Measurements from ENCODE around the gene BBS1. TPM values are rescaled to one million over a fixed set of nuclear protein-coding genes. Genes with fewer than 3 reads are reported as not detected.

BBS1 gene
- total RNA-seq, 1 experiment from 2014 or later = 29.8 TPM

- DNase-seq (ENCODE audit: low read depth, low spot score) (no peak), ATAC-seq (no peak)
- intact Hi-C loops (cut with micrococcal nuclease) = no loop called here
- H3K79me2 ChIP-seq (ENCODE audit: insufficient read depth, low read length) = no peaks in the 10 kb centered on the region
- RAD21 ChIA-PET (ENCODE audit: low non-redundant PET in 1 of 2, low total read pairs in 2 of 2, uncharacterized antibody in 2 of 2, unreplicated experiment in 2 of 2) = interaction anchor here in 1 of 2 experiments (0.6 kb wide), 1 partner anchor 280 kb away, joined by 3 read pairs; no protein-coding TSS in a partner anchor
- no peak overlapping the region for H3K4me3 ChIP-seq (replicated peaks in 1 of 2; ENCODE audit: low read depth in 1 of 2, low read length in 2 of 2)
- H3K9me2 ChIP-seq (ENCODE audit: insufficient read depth) = no peaks in the 10 kb centered on the region
- CTCF ChIA-PET = no interaction called here
- BruUV-seq (replicated peaks) = no TSS peak
- no peaks in the 10 kb centered on the region for H3K9me3 ChIP-seq (ENCODE audit: control insufficient read depth in 1 of 2, insufficient read depth in 1 of 2, low read depth in 1 of 2, low read length in 2 of 2)
- H3K4me1 ChIP-seq (ENCODE audit: control insufficient read depth in 1 of 2, insufficient read depth in 2 of 2, low read length in 2 of 2) = peaks cover 0 to 12% of the 10 kb centered on the region in 2 experiments; a peak in 2 of 4 replicates
- H3K36me3 ChIP-seq (ENCODE audit: control insufficient read depth in 1 of 2, insufficient read depth in 2 of 2, low read length in 2 of 2) = no peaks in the 10 kb centered on the region
- no peaks in the 10 kb centered on the region for H3K27me3 ChIP-seq (ENCODE audit: insufficient read depth, low read length)
- POLR2A ChIA-PET = interaction anchor here (1.1 kb wide), 1 partner anchor 13 kb away, joined by 3 read pairs; no protein-coding TSS in a partner anchor
- no peak overlapping the region for H3K9ac ChIP-seq (ENCODE audit: low read length)
- no peak overlapping the region for H3K27ac ChIP-seq (ENCODE audit: low read depth, low read length)
- no peaks in the 10 kb centered on the region for H4K20me1 ChIP-seq (ENCODE audit: insufficient read depth)
- no peak overlapping the region for H3K4me2 ChIP-seq (ENCODE audit: low read length)
- TF ChIP-seq RAD21 (IDR thresholded peaks at IDR 0.05; ENCODE audit: low read depth) (no peak), SP1 (IDR thresholded peaks at IDR 0.05; ENCODE audit: low read depth) (no peak), SIN3A (IDR thresholded peaks at IDR 0.05; ENCODE audit: low read depth) (no peak), EGR1 (IDR thresholded peaks at IDR 0.05; ENCODE audit: low read depth) (no peak), REST (IDR thresholded peaks at IDR 0.05; ENCODE audit: low read depth) (no peak), CEBPB (IDR thresholded peaks at IDR 0.05; ENCODE audit: low read depth) (no peak), TCF7L2 (IDR thresholded peaks at IDR 0.05; ENCODE audit: borderline replicate concordance, extremely low read depth, insufficient read depth, insufficient read length) (no peak), ATF3 (IDR thresholded peaks at IDR 0.05) (no peak), JUND (IDR thresholded peaks at IDR 0.05) (no peak), FOSL1 (IDR thresholded peaks at IDR 0.05; ENCODE audit: low read depth) (no peak), POLR2A (IDR thresholded peaks at IDR 0.05; ENCODE audit: borderline replicate concordance, extremely low read depth, insufficient read depth, insufficient read length) (no peak), YY1 (IDR thresholded peaks at IDR 0.05; ENCODE audit: extremely low read depth, insufficient replicate concordance, low read depth, low read length) (no peak), EZH2 (IDR thresholded peaks at IDR 0.05) (no peak), POLR2AphosphoS5 (IDR thresholded peaks at IDR 0.05; ENCODE audit: low read depth, low read length) (no peak), CBX3 (IDR thresholded peaks at IDR 0.05; ENCODE audit: low read depth) (no peak), ZNF274 (IDR thresholded peaks at IDR 0.05; ENCODE audit: low read depth, low read length) (no peak), MAX (IDR thresholded peaks at IDR 0.05) (no peak), ZFX (IDR thresholded peaks at IDR 0.05) (no peak), ELF1 (IDR thresholded peaks at IDR 0.05; ENCODE audit: borderline replicate concordance, low read depth) (no peak)
- H2AFZ ChIP-seq (ENCODE audit: low read depth, low read length, poor library complexity, severe bottlenecking) = no peak overlapping the region
These were observed 38.6 kb downstream of the BBS1 start for GRCh38 chr11:66548774-66549630.
